ENCODE data around the gene ZNF689. TPM values are rescaled to one million over a fixed set of nuclear protein-coding genes. Genes with fewer than 3 reads are reported as not detected.

Gene ZNF689
- total and polyA plus RNA-seq, 12 donors, result 2.7 to 7.4 (median 5.4) TPM

DNA sequence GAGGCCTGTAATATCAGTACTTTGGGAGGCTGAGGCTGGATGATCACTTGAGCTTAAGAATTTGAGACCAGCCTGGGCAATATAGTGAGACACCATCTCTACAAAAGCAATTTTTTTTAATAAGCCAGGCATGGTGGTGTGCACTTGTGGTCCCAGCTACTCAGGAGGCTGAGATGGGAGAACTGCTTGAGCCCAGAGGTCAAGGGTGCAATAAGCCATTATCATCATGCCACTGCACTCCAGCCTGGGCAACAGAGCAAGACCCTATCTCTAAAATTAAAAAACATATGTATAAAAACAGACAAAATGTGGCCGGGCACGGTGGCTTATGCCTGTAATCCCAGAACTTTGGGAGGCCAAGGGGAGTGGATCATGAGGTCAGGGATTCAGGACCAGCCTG is 21.5 kb downstream of the ZNF689 start:
- DNase-seq (no peak), ATAC-seq (no peak)
- no peaks in the 10 kb centered on the region for H3K27me3 ChIP-seq
- no peak overlapping the region for H3K4me3 ChIP-seq
- TF ChIP-seq, protein P1, sequence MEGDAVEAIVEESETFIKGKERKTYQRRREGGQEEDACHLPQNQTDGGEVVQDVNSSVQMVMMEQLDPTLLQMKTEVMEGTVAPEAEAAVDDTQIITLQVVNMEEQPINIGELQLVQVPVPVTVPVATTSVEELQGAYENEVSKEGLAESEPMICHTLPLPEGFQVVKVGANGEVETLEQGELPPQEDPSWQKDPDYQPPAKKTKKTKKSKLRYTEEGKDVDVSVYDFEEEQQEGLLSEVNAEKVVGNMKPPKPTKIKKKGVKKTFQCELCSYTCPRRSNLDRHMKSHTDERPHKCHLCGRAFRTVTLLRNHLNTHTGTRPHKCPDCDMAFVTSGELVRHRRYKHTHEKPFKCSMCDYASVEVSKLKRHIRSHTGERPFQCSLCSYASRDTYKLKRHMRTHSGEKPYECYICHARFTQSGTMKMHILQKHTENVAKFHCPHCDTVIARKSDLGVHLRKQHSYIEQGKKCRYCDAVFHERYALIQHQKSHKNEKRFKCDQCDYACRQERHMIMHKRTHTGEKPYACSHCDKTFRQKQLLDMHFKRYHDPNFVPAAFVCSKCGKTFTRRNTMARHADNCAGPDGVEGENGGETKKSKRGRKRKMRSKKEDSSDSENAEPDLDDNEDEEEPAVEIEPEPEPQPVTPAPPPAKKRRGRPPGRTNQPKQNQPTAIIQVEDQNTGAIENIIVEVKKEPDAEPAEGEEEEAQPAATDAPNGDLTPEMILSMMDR (IDR thresholded peaks at IDR 0.05), result no peak
- peaks cover 3 to 23% (median 13%) of the 10 kb centered on the region in 9 donors for H3K4me1 ChIP-seq
- peaks cover 0 to 14% (median 0%) of the 10 kb centered on the region in 9 donors for H3K36me3 ChIP-seq
- no peak overlapping the region for H3K27ac ChIP-seq
- 90 to 92% methylated on average over 2 of the region's 2 CpGs for WGBS, 2 donors
- intact Hi-C loops (cut with DNase I), result loop anchor here in 6 of 10 donors (5.0 to 10.0 kb wide), 6 partner anchors 39 to 141 kb away; partner anchors contain the start of genes ZNF747 (in 3 of the 6) and SEPHS2 (in 1 of the 6)
- H3K9me3 ChIP-seq, result no peaks in the 10 kb centered on the region

DNA sequence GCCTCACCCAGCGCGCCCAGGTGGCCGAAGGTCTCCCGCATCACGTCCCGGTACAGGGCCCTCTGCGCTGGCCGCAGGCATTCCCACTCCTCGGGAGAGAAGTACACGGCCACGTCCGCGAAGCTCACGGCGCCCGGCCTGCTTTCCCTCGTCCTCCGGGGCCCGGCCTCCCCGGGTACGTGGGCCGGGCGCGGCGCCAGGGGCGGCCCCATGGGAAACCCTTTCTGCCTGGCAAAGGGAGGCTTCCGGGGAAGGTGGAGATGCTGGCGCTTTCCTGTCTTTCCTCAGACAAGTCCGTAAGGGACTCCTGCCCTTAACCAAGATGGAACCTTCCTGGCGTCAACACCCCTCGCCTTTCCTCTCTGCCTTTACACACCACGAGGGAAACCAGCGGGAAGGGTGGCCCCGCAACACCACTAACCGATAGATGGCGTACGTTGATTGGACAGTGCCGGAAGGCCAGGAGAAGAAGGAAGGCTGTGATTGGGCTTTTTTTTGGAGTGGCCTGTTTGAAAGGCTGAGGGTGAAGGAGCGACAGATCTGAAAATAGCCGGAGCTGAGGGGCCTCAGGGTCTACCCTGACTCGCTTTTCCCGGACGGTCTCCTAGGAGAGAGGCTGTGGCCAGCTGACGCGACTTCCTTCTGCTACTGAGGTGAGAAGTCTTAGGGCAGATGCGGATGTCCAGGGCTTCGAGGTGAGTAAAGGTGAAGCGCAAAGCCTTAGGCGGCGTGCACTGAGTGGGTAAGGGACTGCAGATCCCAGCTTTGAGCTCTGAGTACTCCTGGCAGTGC is 24.6 kb downstream of the ZNF689 start, which contains the start of gene ZNF785:
Gene ZNF785, minus strand, starts transcription at position 298 of the 792 bp plus-strand sequence. Its CDS starts 86 bp downstream, at position 212.
- peak; percentile 91 to 99 for DNase-seq
- intact Hi-C loops (cut with DNase I), result loop anchor here in 6 of 10 donors (1.0 to 10.0 kb wide), 11 partner anchors 13 to 138 kb away; partner anchors contain the start of genes ZNF747 (in 4 of the 6), ZNF688 (in 2 of the 6), FBRS (in 1 of the 6) and SEPHS2 (in 1 of the 6)
- peaks cover 3 to 26% (median 13%) of the 10 kb centered on the region in 9 donors for H3K4me1 ChIP-seq
- H3K36me3 ChIP-seq, result peaks cover 0 to 45% (median 23%) of the 10 kb centered on the region in 9 donors
- 0% methylated on average over 44 to 50 of the region's 50 CpGs for WGBS, 2 donors
- no peaks in the 10 kb centered on the region for H3K27me3 ChIP-seq
- no peaks in the 10 kb centered on the region for H3K9me3 ChIP-seq
- peak; percentile 98 to 100 (median 99) for ATAC-seq
- TF ChIP-seq, protein P1 (IDR thresholded peaks at IDR 0.05), result peak in 7 of 9 donors; percentile 19 to 54 (median 42)
- peak within 1 kb of the TSS; percentile 67 to 97 (median 94) for H3K27ac ChIP-seq
- H3K4me3 ChIP-seq, result peak within 1 kb of the TSS; percentile 63 to 93 (median 78)

DNA sequence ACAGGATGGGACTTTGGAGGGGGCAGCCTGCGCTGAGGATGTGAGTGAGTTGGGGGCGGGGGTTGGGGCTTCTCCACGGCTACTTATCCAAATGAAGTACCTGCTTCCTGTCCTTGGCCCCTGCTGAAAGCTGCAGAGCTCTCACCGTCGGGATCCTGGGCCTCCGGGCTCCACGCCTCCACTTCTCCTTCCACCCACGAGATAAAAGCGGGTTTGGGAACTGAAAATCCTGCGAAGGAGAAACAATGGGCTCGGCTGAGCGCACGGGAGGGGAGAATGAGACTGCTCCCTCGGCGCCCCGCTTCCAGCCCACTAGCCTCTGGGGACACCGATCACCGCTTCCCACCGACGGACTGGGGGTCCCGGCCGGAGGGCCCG is 25.2 kb downstream of the ZNF689 start:
- H3K27ac ChIP-seq, result peak overlapping the region; percentile 67 to 97 (median 94)
- peaks cover 0 to 50% (median 23%) of the 10 kb centered on the region in 9 donors for H3K36me3 ChIP-seq
- no peak for DNase-seq
- H3K4me1 ChIP-seq, result peaks cover 3 to 26% (median 13%) of the 10 kb centered on the region in 9 donors
- H3K9me3 ChIP-seq, result no peaks in the 10 kb centered on the region
- no peaks in the 10 kb centered on the region for H3K27me3 ChIP-seq
- WGBS, 2 donors, result 0 to 1% methylated on average over 23 of the region's 23 CpGs
- H3K4me3 ChIP-seq, result peak overlapping the region; percentile 63 to 93 (median 78)
- ATAC-seq, result peak in 4 of 8 donors; percentile 4 to 20 (median 9)
- TF ChIP-seq, protein P1 (IDR thresholded peaks at IDR 0.05), result no peak
- intact Hi-C loops (cut with DNase I), result loop anchor here in 6 of 10 donors (1.0 to 10.0 kb wide), 11 partner anchors 13 to 138 kb away; partner anchors contain the start of genes ZNF747 (in 4 of the 6), ZNF688 (in 2 of the 6), FBRS (in 1 of the 6) and SEPHS2 (in 1 of the 6)

DNA sequence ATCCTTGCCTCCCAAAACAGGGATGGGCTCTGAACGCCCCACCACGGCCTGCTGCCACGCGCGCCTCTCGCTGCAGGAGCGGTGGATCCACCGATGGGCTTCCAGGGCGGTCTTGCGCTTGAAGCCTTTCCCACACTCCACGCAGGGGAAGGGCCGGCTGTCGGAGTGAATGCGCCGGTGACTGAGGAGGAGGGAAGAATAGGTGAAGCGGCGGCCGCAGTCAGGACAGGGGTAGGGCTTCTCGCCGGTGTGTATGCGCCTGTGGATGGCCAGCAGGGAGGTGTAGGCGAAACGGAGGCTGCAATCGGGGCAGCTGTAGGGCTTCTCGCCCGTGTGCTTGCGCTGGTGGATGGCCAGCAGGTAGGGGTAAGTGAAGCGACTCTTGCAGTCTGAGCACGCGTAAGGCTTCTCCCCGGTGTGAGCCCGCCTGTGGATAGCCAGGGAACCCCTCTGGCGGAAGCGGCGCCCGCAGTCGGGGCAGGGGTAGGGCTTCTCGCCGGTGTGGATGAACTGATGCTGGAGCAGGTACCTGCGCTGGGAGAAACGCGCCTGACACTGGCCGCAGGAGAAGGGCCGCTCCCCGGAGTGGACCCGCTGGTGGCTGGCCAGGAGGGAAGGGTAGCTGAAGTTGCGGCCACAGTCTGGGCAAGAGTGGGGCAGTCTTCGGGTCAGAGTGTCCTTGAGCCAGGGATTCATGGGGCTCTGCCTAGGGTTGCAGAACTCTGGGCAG is 27.4 kb downstream of the ZNF689 start:
- Histone ChIP-seq H3K36me3 (peaks cover 0 to 69% (median 23%) of the 10 kb centered on the region in 9 donors), H3K4me1 (peaks cover 3 to 26% (median 13%) of the 10 kb centered on the region in 9 donors), H3K27ac (no peak overlapping the region), H3K4me3 (no peak overlapping the region), H3K27me3 (no peaks in the 10 kb centered on the region), H3K9me3 (no peaks in the 10 kb centered on the region)
- intact Hi-C loops (cut with DNase I), result loop anchor here in 3 of 10 donors (10.0 kb wide), 2 partner anchors 48 to 52 kb away; partner anchors contain the start of gene ZNF747 (in 2 of the 3)
- WGBS, 2 donors, result 95 to 96% methylated on average over 46 to 48 of the region's 48 CpGs
- ATAC-seq (no peak), DNase-seq (no peak)
- TF ChIP-seq, protein P1 (IDR thresholded peaks at IDR 0.05), result no peak
